Right kidney (tissue), 1 donor: ENCODE results near the gene SRCAP.

Experiments
- DNase-seq: peaks from one replicate; pipeline ENCODE4 v3.0.0-alpha.2; 2016

Gene SRCAP

DNA sequence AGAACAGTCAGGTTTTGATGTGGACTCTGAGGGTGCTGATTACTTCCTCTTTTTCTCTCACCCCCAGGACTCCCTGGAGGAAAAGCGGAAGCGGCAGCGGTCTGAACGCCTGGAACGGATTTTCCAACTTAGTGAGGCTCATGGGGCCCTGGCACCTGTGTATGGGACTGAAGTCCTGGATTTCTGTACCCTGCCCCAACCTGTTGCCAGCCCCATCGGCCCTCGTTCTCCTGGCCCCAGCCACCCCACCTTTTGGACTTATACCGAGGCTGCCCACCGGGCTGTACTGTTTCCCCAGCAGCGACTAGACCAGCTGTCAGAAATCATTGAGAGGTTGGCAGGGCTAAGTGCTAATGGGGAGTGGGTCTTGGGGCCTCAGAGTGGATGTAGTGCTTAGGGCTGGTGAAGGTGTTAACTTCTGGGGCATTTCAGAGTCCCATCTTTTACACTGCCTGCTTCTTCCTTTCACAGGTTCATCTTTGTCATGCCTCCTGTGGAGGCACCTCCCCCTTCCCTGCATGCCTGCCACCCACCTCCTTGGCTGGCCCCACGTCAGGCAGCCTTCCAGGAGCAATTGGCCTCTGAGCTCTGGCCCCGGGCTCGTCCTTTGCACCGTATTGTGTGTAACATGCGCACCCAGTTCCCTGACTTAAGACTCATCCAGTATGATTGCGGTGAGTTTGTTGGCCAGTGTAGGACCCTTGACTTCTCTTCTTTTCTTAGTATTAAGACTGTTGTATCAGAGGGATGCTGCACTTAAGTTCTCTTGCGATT, 30.1 kb downstream of the SRCAP start:
- DNase-seq, result no peak

DNA sequence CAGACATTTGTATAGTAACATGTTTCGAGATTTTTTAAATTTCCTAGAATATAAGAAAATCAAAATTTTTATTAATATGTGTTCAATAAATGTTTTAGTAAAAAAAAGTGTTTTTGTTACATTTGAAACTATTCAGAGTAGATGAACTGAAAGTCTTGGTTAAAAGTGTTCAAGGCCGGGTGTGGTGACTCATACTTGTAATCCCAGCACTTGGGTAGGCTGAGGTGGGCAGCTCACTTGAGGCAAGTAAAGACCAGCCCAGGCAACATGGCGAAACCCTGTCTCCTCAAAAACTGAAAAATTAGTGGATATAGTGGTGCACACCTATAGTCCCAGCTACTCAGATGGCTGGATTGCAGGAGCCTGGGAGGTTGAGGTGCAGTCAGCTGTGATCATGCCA, 32.4 kb downstream of the SRCAP start:
- DNase-seq, result no peak

DNA sequence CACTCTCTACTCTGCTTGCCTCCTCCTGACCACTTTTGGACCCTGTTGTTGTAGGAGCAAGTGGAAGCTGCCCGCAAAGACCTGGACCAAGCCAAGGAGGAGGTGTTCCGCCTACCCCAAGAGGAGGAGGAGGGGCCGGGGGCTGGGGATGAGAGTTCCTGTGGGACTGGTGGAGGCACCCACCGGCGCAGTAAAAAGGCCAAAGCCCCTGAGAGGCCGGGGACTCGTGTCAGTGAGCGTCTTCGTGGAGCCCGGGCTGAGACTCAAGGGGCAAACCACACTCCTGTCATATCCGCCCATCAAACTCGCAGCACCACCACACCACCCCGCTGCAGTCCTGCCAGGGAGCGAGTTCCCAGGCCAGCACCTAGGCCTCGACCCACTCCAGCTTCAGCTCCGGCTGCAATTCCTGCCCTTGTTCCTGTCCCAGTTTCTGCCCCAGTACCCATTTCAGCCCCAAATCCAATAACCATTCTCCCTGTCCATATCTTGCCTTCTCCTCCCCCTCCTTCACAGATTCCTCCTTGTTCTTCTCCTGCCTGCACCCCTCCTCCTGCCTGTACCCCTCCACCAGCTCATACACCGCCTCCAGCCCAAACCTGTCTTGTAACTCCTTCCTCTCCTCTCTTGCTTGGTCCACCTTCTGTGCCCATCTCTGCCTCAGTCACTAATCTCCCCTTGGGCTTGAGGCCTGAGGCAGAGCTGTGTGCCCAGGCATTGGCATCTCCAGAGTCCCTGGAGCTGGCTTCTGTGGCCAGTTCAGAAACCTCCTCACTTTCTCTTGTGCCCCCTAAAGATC, 38.2 kb downstream of the SRCAP start:
- DNase-seq, result no peak

DNA sequence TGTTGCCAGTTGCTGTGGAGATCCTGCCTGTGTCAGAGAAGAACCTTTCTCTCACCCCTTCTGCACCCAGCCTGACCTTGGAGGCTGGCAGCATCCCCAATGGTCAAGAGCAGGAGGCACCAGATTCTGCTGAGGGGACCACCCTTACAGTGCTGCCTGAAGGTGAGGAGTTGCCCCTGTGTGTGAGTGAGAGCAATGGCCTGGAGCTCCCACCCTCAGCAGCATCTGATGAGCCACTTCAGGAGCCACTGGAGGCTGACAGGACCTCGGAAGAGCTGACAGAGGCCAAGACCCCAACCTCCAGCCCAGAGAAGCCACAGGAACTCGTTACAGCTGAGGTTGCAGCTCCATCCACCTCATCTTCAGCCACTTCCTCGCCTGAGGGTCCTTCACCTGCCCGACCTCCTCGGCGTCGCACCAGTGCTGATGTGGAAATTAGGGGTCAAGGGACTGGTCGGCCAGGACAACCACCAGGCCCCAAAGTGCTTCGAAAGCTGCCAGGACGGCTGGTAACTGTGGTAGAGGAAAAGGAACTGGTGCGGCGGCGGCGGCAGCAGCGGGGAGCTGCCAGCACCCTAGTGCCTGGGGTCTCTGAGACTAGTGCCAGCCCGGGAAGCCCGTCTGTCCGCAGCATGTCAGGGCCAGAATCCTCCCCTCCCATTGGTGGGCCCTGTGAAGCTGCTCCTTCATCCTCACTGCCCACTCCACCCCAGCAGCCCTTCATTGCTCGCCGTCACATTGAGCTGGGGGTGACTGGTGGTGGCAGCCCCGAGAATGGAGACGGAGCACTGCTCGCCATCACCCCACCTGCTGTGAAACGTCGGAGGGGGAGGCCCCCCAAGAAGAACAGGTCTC, 39.0 kb downstream of the SRCAP start:
- no peak for DNase-seq

DNA sequence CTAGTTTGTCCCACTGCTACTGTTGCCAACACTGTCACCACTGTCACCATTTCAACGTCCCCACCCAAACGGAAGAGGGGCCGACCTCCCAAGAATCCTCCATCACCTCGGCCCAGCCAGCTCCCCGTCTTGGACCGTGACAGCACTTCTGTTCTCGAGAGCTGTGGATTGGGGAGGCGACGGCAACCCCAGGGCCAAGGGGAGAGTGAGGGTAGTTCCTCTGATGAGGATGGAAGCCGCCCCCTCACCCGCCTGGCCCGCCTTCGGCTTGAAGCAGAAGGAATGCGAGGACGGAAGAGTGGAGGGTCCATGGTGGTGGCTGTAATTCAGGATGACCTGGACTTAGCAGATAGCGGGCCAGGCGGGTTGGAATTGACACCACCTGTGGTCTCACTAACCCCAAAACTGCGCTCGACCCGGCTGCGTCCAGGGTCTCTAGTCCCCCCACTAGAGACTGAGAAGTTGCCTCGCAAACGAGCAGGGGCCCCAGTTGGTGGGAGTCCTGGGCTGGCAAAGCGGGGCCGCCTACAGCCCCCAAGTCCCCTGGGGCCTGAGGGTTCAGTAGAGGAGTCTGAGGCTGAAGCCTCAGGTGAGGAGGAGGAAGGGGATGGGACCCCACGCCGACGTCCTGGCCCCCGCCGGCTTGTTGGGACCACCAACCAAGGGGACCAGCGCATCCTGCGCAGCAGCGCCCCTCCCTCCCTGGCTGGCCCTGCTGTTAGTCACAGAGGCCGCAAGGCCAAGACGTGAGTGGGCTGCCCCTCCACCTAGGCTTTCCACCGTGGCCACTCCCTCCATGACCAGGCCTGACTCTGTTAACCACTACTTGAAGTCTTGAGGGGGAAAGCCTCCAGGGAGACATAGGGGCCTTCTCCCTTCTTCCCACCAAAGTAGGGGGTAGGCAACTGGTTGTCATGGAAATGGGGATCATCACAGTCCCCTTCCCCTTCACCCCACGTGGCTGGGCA, 40.3 kb downstream of the SRCAP start:
- DNase-seq, result no peak

DNA sequence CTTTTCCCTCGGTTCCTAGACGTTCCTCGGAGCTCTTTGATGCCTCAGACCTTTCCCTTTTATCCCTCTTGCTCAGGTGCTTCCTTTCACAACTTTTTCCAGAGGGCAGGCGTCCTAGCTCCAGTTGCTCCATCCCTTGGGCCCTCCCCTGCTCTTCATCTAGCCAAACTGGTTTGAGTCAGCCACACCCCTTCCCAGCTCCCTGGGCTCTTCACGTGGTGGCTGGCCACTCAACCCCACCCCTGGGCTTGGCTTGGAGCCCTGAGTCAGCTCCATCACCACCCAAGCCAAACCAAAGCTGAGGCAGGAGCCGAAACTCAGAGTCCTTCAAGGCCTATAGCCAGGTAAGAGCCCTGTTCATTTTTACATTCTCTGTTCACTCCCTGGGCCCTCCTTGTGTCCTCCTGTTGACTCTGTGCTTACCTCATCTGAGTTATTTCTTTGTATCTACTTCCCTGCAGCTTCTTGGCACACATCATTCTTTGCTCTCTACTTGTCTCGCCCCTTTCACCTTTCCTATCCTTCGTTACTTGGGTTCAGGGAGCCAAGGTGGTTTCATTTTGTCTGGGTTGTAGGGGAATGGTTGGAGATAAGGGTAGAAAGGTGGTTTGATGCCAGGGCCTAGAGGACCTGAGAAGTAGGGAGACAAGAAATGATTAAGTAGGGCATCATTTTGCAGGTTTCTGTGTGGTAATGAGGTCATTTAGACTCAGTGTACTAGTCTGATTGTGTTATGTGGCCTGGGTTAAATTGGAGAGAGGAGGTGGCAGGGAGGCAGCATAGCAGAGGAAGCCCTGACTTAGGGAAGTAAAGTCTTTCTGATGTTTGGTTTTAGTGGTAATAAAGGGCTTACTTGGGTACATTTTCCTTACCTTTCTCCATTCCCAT, 41.6 kb downstream of the SRCAP start:
- peak; percentile 15 for DNase-seq

DNA sequence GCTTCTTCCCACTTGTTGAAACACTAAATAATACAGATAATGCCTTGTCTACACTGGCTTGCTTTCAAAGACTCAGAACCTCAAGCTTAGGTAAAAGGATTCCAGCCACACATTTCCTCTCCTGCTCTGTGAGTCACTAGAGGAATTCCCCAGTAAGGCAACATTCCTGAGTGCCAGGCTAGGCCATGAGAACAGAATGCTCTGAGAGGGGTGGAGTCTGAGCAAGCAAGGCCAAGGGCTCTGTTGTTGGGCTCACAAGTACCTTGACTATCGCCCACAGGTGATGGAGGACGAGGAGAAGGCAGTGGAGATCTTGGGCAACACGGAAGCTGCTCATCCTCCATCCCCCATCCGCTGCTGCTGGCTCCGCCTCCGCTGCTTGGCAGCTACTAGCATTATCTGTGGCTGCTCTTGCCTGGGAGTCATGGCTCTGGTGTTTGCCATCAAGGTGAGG, 42.5 kb downstream of the SRCAP start:
- no peak for DNase-seq

DNA sequence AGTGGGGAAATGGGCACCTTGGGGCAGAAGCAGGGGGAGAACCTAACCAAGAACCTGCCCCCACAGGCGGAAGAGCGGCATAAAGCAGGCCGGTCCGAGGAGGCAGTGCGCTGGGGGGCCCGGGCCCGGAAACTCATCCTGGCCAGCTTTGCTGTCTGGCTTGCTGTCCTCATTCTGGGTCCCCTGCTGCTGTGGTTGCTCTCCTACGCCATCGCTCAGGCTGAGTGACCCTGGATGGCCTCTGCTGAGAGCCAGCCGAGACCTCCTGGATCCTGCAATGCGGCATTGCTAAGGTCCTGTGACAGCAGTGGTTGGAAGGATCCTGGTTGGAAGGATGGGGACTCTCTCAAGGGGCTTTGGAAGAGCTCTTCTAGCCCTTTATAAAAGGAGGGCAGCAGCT, 44.7 kb downstream of the SRCAP start:
- no peak for DNase-seq

DNA sequence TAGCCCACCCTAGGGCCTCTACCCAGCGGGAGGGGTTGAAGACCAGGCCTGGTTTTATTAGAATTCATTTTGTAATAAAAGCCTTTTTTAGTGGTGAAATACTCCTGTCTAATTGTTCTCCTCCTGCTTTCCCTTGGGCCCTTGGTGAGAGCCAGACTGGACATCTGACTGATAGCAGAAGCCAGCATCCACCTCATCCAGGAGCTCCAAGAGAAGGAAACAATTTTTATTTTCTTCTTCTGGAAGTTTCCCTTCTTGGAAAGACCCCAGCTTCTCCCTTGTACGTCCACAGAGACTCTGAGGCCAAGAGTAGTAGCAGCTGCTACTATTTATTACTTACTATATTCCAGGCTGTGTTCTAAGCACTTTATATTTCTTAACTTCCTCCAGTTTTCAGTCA, 45.2 kb downstream of the SRCAP start:
- no peak for DNase-seq

DNA sequence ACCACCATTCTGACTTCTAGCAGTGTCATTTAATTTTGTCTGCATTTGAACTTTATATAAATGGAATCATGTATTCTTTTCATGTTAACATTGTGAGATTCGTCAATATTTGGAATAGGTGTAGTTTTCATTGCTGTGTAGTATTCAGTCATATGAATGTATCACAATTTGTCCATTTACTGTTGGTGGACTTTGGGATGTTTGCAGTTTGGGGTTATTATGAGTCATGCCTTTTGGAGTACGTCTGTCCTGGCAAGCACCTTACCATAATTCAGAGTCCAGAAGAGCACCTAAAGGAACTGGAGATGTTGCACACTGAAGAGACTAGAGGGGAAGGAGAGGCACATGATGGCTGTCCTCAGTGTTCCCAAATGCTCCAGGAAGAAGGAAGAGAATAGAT, 46.1 kb downstream of the SRCAP start:
- DNase-seq, result no peak

DNA sequence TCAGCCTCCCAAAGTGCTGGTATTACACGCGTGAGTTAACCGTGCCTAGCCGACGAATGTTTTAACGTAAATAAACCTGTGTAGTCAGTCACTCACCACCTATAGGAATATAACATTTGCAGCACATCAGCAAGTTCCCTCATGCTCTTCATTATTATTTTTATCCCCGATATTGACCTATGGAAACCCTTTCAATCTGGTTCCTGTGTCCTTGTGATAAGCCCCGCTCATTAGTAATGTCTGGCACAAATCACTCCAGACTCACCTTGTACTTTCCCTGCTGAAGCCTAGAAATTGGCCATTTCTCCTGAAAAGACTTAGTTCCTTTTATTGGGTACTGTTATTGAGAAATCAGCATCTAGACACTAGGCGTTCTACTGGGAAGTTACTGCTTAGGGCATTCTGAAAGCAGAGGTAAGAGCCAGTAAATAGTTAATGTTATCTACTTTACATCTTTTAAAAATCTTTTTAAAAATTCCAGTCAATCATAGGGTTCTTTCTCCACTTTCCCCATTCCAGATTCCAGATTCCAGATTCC, 47.7 kb downstream of the SRCAP start:
- no peak for DNase-seq

DNA sequence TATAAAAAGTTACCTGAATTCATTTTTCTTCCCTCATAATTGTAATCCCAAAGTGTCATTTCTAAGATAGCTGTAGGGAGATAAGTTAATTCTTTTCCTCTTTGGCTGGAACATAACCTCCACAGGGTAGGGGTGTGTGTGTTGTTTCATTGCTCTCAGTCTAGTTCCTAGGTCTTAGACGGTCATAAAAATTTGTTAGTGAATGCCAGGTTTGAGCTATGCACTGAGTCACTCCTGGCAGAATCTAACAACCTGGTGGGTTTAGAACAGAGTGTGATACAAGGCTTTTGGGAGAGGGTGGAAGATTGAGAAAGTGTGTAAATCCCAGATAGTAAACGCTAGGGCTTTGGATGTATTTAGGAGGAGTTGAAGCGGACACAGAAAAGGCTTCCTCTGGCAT, 48.4 kb downstream of the SRCAP start:
- no peak for DNase-seq

DNA sequence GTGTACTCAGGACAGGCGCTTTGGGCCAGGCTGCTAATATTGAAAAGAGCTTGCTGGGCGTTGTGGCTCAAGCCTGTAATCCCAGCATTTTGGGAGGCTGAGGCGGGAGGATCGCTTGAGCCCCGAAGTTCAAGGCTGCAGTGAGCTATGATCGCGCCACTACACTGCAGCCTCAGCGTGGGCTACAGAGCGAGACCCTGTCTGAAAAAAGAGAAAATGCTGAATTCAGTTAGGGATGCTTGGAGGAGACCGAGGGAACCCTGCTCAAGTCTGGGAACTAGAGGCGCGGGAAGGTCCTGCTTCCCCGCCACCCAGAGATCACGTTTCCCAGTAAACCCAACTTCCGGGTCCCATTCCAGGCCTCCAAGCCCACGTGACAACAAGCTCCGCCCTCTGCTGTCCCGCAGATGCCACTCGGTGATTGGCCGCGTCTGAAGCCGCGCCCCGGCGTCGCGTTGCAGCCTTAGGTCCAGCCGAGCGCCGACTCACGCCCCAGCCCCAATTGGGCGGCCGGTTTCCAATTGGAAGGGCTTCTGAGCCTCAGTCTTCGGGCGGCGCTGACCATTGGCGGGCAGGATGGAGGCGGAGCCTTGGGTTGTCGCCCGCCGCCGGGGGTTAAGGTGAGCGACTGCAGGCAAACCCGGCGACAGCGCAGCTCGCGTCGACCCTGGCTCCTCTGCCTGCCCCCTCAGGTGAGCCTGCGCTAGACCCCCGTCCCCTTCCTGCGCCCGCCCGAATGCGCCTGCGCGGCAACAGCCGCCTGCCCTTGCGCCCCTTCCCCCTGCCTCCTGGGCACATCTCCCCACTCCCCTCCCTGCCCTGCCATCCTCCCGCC, 49.0 kb downstream of the SRCAP start, which contains the start of gene PHKG2:
Gene PHKG2, plus strand, starts transcription at position 627 of the 835 bp plus-strand sequence. CDS start 396 bp downstream, outside the sequence.
- DNase-seq, result peak; percentile 84

DNA sequence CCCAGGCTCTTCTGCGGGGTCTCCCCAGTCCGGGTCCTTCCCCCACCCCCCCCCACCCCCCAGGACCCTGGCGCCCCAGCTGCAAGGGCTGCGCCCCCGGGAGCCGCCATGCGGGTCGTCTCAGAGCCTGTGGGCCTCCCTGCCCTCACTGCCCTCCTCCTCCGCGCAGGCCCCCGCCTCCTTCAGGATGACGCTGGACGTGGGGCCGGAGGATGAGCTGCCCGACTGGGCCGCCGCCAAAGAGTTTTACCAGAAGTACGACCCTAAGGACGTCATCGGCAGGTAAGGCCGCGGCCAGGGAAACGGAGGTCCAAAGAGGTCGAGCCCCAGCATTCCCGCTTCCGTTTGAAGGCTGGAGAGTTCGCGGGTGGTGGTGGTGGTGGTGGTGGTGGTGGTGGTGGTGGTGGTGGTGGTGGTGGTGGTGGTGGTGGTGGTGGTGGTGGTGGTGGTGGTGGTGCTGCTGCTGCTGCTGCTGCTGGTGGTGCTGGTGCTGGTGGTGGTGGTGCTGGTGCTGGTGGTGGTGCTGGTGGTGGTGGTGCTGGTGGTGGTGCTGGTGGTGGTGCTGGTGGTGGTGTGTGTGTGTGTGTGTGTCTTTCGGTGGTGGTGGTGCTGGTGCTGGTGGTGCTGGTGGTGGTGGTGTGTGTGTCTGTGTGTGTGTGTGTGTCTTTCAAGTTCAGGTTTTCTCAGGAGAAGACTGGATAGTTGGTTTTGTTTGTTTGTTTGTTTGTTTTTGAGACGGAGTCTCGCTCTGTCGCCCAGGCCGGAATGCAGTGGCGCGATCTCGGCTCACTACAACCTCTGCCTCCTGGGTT, 49.9 kb downstream of the SRCAP start:
- no peak for DNase-seq

DNA sequence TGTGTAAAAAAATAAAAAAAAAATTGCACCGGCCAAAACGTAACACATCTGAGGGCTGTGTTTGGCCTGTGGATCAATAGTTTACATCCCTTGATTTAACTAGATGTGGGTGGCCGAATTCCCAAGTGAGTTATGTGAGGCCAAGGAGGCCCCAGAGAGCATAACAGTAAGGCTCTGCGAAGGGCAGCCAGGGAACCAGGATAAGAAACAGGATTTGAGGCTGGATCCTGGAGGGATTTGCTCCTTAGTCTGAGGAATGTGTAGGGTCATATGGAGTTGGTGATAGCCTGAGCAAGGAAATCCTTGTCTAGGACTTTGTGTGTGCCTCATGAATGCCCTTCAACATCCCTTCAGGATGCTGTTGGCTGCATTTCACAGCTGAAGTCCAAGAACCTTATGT, 51.2 kb downstream of the SRCAP start:
- DNase-seq, result no peak

DNA sequence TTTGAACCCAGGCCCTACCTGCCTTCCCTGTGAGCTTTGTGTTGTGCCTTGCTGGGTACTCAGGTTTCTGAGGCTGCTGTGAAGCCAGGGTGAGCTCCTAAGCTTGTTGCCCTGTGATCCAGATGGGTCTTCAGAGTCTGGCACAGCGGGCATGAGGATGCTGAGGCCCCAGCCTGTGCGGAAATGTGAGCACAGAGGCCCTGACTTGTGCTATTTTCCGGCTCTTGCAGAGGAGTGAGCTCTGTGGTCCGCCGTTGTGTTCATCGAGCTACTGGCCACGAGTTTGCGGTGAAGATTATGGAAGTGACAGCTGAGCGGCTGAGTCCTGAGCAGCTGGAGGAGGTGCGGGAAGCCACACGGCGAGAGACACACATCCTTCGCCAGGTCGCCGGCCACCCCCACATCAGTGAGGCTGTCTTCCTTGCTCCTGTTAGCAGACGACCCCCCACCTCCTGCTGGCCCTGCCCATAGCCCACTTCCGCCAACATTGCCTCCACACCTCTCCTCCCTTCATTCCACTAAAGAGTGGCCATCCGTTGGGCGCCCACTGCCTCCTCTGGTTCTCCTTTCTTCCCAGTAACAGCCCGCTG, 52.0 kb downstream of the SRCAP start:
- no peak for DNase-seq

DNA sequence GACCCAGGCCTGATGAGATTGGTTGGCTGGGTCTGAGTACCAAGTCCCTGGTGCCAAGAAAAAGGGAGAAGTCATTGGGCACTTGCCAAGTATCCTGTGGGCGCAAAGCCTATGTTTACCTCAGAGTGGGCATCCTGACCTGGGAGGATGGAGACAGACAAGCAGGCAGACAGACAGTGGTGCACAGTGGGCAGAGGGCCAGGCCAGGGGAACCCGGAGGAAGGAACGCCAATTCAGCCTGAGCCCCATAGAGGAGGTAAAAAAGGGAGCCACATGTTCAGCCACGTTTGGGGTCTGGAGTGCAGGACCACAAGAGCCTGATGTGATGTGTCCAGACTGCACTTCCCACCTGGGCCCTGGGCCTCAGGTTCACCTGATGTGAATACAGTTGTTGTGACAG, 54.6 kb downstream of the SRCAP start:
- DNase-seq, result no peak
